GM12875 (cell line): Measurements from ENCODE around the gene MYO5B.

Experiments
- H3K4me3 ChIP-seq: one replicate; pipeline ENCODE4 v1.5.1; 2011; ENCODE audit warnings: low read depth, low read length, control low read depth
- CTCF ChIP-seq: IDR thresholded peaks from 2 replicates; pipeline ENCODE4 v1.5.1; 2011; ENCODE audit warnings: low read depth, mild to moderate bottlenecking, control low read depth, inconsistent platforms, low read length, moderate library complexity, borderline replicate concordance; ENCODE audit not compliant: insufficient read depth

The MYO5B gene

GRCh38 chr18:49968644-49969309, 226.2 kb downstream of the MYO5B start:
- no peak for TF ChIP-seq CTCF
- no peak overlapping the region for H3K4me3 ChIP-seq

- no peak for TF ChIP-seq CTCF
These were observed 227.2 kb downstream of the MYO5B start for GRCh38 chr18:49967636-49968313.

GRCh38 chr18:49967171-49967570, 227.8 kb downstream of the MYO5B start:
- H3K4me3 ChIP-seq = no peak overlapping the region
- TF ChIP-seq CTCF = no peak

More at GRCh38 chr18:49967636-49968313, 227.2 kb downstream of the MYO5B start:
- no peak overlapping the region for H3K4me3 ChIP-seq

GRCh38 chr18:49966090-49966489, 228.9 kb downstream of the MYO5B start:
- no peak overlapping the region for H3K4me3 ChIP-seq
- TF ChIP-seq CTCF = no peak

- TF ChIP-seq CTCF = no peak
These were observed 231.7 kb downstream of the MYO5B start for GRCh38 chr18:49963217-49963616.

GRCh38 chr18:49961271-49961670, 233.7 kb downstream of the MYO5B start:
- TF ChIP-seq CTCF = no peak
- H3K4me3 ChIP-seq = no peak overlapping the region

More at GRCh38 chr18:49963217-49963616, 231.7 kb downstream of the MYO5B start:
- H3K4me3 ChIP-seq = no peak overlapping the region

GRCh38 chr18:49960376-49960775, 234.6 kb downstream of the MYO5B start:
- no peak overlapping the region for H3K4me3 ChIP-seq
- no peak for TF ChIP-seq CTCF
